HG03469 (cell line): ENCODE results near the gene TCL1A.
"Not testable (repeated sequence)": the region's sequence is repeated elsewhere in the genome, so short reads cannot be mapped to it uniquely, and the experiment has no call there.

ENCODE experiments used
- ATAC-seq: cut with Tn5 transposase; IDR thresholded peaks from one replicate; pipeline ENCODE4 v1.9.1; 2021; ENCODE audit warnings: mild to moderate bottlenecking, moderate library complexity, moderate number of reproducible peaks; ENCODE audit not compliant: unreplicated experiment

TCL1A gene, protein sequence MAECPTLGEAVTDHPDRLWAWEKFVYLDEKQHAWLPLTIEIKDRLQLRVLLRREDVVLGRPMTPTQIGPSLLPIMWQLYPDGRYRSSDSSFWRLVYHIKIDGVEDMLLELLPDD

DNA sequence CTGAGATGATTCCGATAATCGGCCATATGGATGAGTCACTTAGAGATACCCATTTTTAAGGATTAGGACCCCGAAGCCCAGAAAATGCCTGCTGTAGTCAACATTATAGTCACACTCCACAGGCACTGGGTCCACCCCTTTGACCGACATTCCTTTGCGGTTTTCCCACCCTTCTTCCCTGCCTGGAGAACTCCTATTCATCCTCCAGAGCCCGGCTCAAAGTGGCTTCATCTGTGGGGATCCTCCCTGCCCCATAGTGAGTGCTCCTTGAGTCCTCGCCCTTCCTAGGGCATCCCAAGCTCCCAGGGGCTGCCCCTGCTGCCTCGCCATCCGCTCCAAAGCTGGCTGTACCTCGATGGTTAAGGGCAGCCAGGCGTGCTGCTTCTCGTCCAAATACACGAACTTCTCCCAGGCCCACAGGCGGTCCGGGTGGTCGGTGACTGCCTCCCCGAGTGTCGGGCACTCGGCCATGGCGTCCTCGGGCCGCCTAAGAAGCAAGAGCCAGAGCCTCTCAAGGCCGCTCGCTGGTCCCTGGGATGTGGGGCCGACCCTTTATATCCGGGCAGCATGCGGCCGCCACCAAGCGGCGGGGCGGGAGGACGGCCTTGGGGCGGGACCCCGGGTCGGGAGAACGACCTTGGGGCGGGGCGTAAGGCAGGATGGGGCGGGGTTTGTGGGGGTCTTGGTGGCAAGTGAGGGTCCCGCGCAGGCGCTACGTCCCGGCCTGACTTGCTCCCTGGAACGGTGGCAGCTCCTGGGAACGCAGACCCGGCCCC is at the start of gene TCL1A:
TSS of gene TCL1A (minus strand) at position 530 of the 776 bp plus-strand sequence. CDS start at position 471, 59 bp downstream.
- peak; percentile 56 for ATAC-seq

DNA sequence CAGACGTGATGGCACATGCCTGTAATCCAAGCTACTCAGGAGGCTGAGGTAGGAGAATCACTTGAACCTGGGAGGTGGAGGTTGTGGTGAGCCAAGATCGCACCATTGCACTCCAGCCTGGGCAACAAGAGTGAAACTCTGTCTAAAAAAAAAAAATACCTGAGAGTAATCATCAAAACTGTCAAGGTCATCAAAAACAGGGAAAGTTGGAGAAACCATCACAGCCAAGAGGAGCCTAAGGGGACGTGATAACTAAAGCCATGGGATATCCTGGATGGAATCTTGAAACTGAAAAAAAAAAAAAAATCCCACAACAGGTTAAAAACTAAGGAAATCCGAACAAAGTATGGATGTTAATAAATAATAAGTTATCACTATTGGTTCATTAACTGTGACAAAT is 49.1 kb upstream of the TCL1A start:
- ATAC-seq = not testable (repeated sequence)

DNA sequence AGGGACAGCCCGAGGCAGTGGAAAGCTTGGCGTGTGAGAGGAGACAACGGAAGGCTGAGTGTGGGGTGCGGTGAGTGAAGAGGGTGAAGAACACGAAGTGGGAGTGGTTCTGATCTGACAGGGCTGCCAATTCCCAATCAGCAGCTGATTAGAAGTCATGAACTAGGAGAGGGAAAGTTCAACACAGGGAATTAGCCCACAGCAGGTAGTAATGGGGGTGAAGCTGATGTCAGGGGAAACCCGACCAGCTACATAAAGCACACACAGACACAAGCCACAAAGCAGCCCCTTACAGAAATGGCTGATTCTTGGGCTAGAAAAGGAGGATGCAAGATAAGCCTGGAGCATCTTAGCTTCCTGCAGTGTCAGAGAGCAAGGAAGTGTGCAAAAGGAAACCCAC is 47.5 kb upstream of the TCL1A start:
- no peak for ATAC-seq

DNA sequence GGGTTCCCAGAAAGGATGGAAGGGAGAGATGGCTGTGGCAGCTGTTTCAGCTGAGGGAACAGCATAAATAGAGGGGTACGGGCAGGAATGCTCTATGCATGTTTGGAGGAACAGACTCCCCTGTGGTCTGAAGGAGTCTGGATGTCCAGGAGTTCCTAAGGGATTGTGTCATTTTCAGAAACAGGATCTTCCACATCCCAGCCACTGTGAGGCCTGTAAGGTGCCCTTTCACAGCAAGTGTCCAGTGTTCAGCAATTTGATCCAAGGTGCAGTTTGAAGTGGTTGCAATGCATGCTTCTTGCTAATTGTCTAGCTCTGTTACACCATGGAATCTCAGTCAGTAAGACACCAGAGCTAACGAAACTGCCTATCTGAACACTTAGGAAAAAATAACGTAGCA is 46.7 kb upstream of the TCL1A start:
- ATAC-seq = no peak

DNA sequence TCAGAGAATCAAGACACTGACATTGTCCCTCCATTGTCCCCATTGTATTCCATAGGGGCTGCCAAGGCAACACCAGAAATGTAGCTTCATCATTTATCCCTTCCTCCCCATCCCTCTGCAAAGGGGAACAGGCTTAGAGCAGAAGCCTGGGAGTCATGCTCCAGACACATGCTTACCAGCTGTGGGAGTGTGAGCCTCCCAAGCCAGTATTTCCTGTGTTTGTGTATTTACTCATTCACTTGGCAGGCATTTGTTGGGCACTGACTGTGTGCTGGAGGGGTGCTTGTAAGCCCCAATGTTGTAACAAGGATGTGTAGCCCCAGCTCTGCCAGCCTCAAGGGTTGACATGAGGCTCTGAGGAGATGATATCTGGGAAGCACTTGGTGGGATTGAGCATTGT is 46.0 kb upstream of the TCL1A start:
- ATAC-seq = no peak

DNA sequence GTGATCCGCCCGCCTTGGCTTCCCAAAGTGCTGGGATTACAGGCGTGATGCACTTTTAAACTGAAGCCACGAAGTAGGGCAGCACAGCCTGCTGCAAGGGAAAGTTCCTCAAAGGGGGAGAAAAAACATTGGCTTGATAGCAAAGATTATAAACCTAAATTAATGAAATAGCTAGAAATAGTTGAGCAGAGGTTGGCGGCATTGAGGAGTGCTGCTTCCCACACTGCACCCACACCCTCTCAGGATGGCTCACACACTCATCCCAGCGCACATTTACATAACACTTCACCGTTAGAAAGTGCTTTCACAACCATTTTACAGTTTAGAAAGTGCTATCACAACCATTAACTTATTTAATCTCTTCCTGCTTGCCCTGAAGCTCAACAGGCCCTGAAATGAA is 44.4 kb upstream of the TCL1A start:
- no peak for ATAC-seq

DNA sequence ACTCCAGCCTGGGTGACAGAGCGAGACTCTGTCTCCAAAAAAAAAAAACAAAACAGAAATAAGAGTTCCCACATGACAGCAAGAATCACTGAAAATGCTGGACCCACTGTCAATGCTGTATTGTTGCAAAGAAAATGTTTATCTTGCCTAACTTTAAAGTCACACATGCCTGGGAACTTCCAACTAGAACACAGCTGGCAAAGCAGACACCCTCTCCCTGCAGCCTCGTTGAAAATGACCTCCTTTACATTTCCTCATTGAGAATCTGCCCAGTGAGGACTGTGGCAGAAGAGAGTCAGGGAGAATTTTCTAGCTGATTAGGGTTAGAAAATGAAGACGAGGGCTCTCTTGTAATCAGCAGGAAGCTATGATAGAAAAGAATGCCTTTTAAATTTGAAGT is 42.8 kb upstream of the TCL1A start:
- no peak for ATAC-seq

DNA sequence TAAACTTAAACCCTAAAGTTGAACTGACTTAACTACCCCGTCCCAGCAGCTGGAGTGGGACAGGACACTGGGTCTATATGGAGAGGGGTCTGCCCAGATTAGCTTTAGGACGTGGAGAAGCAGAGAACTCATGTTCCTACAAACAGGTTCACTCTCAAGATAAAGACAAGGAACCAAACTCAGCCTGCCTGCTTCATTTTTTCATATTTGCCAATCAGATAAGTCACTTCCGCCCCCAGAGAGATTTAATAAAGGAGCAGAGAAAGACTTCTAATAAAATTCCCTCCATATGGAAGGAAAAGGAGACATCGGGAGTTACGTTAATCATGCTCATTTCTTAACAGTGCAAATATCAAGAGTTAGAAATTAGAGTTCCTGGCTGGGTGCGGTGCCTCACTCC is 42.2 kb upstream of the TCL1A start:
- no peak for ATAC-seq

DNA sequence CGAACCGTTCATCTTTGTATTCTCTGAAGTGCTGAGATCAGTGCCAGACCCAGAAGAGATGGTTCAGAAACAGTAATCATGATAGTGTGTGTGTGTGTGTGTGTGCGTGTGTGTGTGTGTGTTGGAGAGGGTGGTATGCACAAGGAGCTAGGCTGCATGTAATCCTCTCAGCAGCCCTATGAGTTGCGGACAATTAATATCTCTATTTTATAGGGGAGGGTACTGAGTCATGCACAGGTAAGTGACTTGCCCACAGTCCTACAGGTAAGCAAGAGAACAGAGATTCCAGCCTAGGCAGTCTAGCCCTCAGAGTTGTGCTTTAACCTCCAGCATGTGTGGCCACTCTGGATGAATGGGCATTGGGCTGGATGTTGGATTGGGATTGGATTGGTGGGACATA is 27.9 kb upstream of the TCL1A start:
- no peak for ATAC-seq

DNA sequence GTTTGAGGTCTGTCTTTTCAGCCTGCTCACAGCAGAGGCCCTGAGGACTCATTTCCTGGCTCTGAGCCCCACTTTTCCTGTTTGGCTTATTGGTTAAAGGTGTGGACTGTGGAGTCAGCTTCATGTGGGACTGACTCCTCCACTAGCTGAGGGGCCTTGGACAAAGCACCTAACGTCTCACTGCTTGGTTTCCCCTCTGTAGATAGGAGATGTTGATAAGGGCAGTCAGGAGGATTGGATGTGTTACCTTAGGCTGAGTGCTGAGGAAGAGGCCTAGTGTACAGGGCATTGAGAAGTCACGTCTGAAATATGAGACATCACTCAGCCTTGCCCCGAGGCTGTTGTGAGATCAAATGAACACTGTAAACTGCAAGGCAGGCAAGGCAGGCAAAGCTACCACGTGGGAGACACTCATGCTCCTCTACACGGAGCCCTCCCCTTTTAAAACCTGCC is 27.1 kb upstream of the TCL1A start:
- no peak for ATAC-seq

DNA sequence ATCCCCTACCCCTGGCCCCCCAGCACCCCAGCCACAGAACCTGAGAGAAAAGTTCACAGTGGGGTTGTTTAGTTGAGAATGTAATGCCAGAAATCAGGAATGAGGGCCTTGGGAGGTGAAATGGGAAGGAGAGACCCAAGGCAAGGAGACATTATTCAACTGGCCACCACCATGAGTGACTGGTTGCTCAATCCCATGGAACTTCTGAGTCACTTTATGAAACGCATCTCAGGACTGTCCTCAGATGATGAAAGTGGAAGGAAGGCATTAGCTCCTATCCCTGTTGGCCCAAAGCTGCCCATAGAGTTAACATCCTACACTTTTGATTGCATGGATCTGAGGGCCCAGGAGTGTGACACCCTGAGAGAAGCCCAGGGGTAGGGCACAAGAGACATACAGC is 25.4 kb upstream of the TCL1A start:
- no peak for ATAC-seq

DNA sequence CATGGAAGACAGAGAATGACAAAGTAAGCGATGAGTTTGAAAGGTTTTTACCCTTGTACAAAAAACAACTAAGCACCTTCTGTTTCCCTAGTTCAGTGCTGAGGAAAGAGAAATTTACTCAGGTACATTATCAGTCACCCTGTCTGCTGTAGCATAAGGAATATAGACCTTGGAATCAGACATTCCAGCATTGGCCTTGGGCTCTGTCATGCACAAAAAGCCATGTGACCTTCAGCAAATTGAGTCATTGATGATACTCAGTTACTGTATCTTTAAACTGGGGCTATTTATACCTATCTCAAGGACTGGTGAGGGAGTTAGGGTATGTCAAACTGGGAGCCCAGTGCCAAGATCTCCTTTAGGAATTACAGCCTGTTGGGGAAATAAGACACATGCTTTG is 19.3 kb upstream of the TCL1A start:
- ATAC-seq = no peak

DNA sequence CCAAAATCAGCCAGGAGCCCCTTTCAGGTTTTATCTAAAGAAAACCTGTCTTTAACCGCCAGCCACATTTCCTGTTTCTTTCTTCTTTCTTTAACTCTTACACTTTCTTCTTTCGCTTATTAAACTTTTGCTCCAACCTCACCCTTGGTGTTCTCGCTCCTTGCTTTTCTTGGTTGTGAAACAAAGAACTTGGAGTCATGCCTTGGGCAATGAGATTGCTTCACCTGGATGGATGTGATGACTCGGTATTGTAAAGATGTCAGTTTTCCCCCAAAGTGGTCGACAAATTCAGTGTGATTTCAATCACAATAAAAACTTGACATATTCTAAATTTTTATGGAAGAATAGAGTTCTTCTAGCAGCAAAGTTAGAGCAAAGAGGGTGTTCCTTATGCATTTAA is 16.2 kb upstream of the TCL1A start:
- no peak for ATAC-seq

DNA sequence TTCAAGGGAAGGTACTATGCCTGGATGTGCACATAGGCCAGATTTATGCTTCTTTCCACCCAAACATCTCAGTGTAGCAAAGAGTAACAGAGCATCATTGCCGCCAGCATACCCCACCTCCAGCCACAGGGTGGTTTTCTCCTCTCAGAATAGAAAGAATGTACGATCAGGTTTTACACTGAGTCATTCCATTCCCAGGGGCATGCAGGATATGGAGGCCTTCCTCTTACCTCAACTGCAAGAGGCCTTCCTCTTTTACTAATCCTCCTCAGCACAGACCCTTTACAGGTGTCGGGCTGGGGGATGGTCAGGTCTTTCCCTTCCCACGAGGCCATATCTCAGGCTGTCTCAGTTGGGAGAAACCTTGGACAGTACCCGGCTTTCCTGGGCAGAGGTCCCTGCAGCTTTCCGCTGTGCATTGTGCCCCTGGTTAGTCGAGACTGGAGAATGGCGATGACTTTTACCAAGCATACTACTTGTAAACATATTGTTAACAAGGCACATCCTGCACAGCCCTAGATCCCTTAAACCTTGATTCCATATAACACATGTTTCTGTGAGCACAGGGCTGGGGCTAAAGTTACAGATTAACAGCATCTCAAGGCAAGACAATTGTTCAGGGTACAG is 15.6 kb upstream of the TCL1A start:
- not testable (repeated sequence) for ATAC-seq

DNA sequence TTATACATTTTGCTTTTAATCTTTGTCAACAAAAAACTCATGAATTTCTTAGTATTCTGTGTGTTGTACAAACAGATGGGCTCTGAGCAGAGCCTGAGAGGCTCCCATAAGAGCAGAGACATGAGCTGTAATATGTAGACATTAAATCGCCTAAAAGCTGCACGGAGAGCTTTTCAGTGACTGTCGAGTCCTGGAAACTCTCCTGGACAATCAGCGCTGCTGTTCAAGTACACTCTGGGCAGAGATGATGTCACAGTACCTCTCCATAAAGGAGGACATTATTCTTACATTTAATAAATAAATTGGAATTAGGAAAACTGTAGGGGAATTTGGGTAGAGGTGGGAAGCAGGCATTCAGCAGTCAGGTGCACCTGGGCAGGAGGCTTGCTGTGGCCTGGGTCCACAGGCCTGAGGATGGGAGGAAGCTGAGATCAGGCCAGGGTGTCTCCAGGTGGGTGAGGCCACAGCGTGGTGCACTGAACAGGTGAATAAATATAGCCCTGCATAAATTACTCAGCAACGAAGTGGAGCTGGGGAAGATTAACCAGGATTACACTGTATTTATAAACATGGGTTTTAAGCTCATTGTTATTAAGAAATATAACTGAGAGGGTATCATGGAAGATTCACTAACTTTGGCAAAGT is 13.3 kb upstream of the TCL1A start:
- ATAC-seq = no peak

DNA sequence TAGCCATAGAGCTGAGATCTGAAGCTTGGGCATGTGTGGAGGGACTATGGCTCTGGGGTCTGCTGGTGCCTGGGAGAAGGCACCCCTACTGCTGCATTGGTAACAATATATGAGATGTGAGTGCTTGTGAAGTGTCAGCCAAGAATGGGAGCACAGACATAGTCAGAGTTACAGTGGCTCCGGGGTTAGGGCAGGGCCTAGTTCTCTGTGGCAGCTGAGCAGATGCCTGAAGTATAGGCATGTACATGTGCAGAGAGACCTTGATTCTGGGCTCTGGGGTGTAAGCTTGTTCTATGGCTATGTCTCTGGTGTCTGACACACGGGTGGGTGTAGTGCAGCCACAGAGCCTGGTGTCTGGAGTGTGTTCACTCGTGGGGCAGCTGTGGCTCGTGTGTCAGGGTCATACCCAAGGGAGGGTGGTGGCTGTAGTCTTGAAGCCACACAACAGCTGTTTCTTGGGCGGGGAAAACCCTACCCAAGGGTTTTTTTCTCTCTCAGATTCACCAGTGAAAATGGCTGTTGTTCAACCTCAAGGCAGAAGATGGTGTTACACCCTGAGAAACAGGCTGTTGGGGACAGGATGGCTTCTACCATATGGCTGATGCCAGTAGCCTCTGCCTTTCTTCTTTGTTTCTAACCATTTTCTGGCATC is 11.9 kb upstream of the TCL1A start:
- peak; percentile 52 for ATAC-seq

DNA sequence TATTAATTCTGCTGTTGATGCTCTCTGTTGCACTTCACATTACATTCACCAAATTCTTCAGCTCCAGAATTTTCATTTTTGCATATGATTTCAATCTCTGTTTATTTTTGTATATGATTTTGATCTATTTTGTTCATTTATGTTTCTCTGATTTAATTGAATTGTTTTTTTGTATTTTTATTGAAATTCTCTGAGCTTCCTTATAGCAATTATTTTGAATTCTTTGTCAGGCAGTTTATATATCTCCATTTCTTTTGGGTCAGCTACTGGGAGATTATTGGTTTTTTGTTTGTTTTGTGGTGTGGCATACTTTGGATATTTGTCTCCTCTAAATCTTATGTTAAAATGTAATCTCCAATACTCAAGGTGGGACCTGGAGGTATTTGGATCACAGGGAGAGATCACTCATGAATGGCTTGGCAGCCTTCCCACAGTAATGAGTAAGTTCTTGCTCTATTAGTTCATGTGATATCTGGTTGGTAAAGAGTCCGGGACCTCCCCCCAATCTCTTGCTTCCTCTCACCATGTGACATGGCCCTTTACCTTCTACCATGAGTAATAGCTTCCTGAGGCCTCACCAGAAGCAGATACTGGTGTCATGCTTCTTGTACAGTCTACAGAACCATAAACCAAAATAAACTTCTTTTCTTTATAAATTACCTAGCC is 8.7 kb upstream of the TCL1A start:
- ATAC-seq = no peak

DNA sequence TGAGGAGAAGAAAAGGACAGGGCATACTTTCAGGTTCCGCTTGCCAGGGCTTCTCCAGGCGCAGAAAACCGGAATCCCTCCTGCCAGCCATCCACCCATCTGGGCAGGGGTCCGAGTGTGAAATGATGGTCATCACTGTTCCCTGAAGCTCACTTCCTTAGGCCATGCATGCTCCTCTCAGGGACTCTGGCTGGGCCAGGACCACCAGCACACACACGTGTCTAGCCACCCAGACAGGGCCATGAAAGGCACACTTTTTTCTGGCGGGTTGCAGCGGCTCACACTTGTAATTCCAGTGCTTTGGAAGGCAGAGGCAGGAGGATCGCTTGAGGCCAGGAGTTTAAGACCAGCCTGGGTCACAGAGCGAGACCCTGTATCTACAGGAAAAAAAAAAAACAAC is 1.5 kb downstream of the TCL1A start:
- ATAC-seq = no peak

DNA sequence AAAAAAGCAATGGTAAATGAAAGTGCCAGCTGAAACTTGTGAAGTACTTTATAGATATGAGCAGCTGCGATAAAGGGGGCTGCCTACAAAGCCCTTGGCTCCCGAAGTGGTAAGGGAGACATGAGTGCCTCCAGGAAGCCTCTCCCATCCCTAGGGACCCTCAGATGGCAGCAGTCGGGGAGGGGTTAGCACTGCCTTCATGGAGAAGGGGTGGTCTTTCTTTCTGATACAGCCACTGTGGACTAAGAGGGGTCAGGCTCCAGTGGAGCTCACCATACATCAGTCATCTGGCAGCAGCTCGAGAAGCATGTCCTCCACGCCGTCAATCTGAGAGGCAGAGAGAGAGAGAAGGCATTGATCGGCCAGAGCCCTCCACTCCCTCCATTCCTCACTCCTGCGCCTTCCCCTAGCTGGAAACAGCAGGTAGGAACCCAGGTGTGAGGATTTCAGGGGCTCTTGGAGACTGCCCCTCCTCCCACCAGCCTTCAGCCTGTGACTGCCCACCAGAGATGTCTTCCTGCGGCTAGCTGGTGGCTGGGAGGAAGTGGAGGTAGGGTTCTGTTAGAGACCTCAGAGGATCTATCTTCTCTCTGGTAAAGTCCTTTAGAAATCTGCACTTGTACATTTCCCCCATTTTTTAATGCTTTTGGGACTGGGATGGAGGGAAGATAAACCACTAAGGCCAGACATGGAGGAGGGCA is 2.3 kb downstream of the TCL1A start:
- ATAC-seq = no peak

DNA sequence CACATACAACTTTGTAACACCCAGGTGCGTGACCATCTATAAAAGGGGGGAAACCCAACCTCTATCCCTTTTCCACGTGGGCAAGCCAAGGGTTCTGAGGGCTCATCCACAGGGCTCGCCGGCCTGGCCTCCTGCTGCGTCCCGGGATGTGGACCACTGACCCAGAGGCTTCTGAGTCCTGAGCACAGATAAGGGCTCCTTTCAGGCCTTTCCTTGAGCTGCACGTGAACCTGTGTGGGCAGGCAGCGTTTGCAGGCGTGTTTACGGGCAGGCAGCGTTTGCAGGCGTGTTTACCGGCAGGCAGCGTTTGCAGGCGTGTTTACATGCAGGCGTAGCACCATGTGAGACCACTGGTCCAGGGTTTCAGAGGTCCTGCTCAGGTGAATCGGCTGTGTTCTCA is 3.8 kb downstream of the TCL1A start:
- no peak for ATAC-seq
